Stimulated activated CD4-positive, alpha-beta T cell treated with anti-CD3 and anti-CD28 coated beads, Interleukin-12 subunit alpha, Interleukin-12 subunit beta, amount 100 ng/mL, for 24 hours (primary cell): ENCODE measurements around the gene ZNF140.

Experiments
- DNase-seq, 2 experiments: peaks; one replicate each; pipeline ENCODE4 v3.0.0-alpha.2; 2020; ENCODE audit warnings: low read depth in 2 of 2

The ZNF140 gene

GRCh38 chr12:133080368-133081158 lies at the start of gene ZNF140:
Gene ZNF140, plus strand, starts transcription at chr12:133080923. Its CDS starts 398 bp downstream, at chr12:133081321.
- DNase-seq = peak; percentile 91

DNA sequence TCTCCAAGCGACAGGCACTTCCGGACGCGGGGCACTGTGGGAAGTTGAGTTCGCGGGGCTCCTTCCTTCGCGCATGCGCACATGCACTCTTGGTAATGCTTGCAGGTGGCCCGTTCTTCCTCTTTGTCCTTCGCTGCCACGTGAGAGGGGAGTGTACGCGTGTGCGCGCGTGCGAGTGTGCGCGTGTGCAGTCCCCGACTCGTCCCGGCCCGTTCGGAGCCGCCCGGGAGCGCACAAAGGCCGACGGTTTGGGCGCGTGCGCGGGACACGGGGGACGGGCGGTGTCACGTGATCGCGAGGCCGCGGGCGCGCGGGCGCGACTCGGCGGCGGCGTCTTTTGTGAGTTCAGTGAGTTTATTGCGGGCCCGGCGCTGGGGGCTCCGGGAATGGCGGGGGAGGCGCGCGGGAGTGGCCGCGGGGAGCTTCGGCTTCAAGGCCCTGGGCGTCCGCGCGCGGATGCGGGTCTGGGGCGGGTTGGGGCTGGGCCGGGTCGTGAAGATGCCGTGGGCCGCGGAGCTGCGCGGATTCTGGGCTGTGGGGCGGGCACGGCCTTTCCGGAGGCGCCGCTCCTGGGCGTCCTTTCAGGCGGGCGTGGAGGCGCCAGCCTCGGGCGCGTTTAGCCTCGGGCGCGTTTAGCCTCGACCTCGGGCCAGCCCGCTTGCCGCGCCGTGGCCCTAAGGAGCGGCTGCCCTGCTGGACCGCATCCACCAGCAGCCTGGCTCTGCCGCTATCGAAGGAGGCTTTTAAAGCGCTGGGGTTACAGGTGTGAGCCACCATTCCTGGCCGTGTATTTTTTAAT lies 43.3 kb upstream of the ZNF140 start, which contains the start of gene ZNF84:
Gene ZNF84, plus strand, starts transcription at position 303 of the 799 bp plus-strand sequence. CDS start 3,959 bp downstream, outside the sequence.
- peak; percentile 90 to 96 for DNase-seq

DNA sequence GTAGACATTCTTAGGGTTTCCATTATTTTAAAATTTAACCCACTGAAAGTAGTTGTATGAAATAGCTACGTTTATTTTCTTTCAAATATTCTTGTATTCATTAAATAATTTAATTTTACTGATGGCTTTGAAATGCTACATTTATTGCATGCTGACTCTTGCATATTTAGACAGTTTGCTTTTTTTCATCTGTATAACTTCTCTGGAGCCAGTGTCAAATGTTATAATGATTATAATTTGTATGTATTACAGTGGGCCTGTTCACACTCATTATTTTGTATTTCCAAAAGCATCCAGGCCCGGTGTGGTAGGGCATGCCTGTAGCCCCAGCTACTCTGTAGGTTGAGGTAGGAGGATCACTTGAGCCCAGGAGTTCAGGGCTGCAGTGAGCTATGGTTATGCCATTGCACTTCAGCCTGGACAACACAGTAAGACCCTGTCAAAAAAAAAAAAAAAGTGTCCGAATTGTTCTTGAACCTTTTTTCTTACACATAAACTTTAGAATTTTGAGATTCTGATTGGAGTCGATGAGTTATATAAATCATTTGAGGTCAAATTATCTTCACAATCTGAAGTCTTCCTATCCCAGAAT lies 42.5 kb upstream of the ZNF140 start:
- DNase-seq = no peak

DNA sequence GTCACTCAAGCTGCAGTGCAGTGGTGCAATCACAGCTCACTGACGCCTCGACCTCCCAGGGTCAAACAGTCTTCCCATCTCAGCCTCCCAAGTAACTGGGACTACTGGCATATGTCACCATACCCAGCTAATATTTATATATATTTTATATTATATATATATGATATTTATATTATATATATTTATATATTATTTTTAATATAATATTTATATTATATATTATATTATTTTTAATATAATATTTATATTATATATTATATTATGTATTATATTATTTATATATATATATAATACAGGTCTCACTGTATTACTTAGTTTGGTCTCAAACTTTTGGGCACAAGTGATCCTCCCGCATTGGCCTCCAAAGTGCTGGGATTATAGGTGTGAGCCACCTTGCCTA lies 34.0 kb upstream of the ZNF140 start:
- no peak for DNase-seq

- DNase-seq = no peak
Measured at GRCh38 chr12:133057446-133057845, 23.3 kb upstream of the ZNF140 start.

GRCh38 chr12:133058203-133059113 lies 22.3 kb upstream of the ZNF140 start:
- no peak for DNase-seq

GRCh38 chr12:133061954-133062353 lies 18.8 kb upstream of the ZNF140 start:
- DNase-seq = no peak

DNA sequence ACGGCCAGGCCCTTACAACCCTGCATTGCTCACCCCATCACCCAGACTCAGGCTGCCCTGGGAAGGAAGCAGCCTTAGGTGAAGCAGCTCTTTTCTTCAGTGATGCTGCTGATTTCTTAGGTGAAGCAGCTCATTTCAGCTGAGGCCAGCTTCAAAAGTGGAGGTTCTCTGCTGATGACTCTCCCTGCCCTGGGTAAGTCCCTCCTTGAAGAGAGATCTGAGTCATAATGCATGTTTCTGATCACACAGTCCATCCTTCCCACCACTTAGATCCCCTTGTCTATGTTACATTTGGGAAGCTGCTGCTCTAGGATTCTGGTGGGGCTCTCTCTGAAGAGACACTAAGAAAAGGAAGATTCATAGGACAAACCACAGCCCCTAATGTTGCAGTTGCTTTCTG lies 17.2 kb upstream of the ZNF140 start:
- DNase-seq = no peak

- DNase-seq = no peak
Measured at GRCh38 chr12:133073836-133074235, 6.9 kb upstream of the ZNF140 start.

DNA sequence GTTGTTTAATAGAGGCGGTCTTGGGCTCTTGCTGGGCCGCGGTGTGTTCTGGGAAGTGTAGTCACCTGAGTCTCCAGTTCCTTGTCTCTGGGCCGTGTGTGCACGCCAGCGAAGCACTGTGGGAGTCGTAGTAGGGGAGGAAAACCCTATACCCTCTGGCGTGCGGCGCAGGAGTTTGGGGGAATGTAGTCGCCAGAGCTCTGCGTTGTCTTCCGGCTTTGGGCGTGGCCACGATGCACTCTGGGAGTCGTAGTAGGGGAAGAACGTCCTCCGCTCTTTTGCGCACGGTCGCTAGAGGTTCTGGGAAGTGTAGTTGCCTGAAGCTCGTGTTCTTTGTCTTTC lies 726 bp upstream of the ZNF140 start:
- DNase-seq = peak; percentile 88 to 93

DNA sequence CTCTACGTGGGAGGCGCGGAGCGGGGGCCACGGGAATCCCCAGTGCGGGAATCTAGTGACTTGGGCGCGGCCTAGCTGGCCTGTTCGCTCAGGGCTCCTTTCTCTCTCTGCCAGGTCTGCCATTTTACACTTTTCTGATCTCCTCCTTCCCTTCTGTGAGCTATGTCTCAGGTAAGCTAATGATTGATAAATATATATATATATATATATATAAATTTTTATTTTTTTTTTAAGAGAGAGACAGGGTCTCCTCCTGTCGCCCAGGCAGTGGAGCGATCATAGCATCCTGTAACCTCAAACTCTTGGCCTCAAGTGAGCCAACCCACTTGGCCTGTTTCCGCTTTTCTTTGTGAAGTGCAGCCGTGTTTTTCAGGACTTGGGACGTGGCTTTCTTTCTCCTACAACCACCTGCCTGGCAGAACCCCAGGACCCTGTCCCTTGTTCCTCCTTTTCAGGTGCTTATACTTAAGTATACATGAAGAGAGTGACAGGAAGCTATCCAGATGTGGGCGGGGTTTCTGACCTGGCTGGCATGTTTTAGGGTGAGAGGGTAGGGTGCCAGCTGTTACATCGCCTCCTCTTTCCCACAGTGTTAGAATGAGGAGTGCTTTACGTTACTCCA lies 547 bp downstream of the ZNF140 start:
- DNase-seq = no peak

GRCh38 chr12:133083345-133083744 lies 2.6 kb downstream of the ZNF140 start:
- no peak for DNase-seq

- DNase-seq = no peak
Measured at GRCh38 chr12:133105620-133106019, 24.9 kb downstream of the ZNF140 start.

- no peak for DNase-seq
Measured at GRCh38 chr12:133106253-133106652, 25.5 kb downstream of the ZNF140 start.

DNA sequence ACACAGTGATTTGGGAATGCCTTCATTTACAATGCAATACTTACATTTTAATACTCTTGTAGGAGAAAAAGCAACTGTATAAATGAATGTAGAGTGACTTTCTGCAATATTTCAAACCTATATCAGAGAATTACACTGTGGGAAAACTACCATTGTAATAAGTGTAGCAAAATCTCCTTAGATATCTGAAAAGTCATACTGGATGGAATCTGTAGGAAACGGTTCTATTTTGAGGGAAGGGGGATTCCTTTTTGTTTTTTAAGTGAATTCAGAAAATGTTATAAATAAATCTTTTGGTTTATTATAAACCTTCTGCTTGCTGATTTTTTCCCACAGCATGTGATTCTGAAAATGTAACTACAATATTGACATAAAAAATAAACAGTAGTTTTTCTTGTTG lies 26.4 kb downstream of the ZNF140 start:
- no peak for DNase-seq

- no peak for DNase-seq
Measured at GRCh38 chr12:133108150-133108549, 27.4 kb downstream of the ZNF140 start.

DNA sequence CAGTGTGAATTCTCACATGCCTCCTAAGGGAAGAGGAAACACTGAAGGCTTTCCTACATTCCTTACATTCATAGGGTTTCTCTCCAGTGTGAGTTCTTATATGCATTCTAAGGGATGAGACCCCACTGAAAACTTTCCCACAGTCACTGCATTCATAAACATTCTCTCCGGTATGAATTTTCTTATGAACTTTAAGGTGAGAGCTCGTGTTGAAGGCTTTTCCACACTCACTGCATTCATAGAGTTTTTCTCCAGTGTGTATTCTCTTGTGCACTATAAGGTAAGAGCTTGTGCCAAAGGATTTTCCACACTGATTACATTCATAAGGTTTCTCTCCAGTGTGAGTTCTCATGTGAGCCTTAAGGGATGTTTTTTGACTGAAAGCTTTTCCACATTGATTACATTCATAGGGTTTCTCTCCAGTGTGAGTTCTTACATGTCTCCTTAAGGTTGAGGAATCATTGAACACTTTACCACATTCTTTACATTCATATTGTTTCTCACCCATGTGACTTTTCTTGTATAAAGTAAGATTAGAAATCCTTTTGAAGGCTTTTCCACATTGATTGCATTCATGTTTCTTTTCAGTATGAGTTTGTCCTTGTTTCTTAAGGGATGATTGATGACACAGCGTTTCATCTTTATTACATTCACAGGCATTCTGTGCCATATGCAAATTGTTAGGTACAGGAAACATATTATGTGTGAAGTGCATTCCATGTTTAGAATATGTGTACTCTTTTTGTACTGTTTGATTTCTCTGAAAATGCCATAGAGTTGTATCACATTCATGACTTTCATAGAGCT lies 39.9 kb downstream of the ZNF140 start:
- DNase-seq = no peak

DNA sequence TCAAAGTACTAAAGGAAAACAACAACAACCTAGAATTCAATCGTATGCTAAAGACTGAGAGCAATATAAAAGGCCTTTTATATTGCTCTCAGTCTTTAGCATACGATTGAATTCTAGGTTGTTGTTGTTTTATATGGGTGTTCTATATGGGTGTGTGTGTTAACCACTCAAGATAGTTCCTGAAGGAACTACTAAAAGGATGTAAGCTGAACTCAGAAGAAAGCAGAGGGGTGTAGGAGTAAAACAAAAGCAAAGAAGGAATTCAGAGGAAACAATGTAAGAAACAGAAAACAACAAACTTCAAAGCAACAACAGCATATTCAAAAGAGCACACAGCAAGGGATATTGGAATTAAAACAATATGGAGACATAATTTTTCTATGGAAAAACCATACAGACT lies 44.0 kb downstream of the ZNF140 start:
- DNase-seq = no peak

GRCh38 chr12:133129368-133130037 lies 48.8 kb downstream of the ZNF140 start:
- peak in 1 of 2 experiments; percentile 3 for DNase-seq
